HTERT RPE-1 (cell line): Measurements from ENCODE around the gene GPER1.
"Not testable (repeated sequence)": the region's sequence is repeated elsewhere in the genome, so short reads cannot be mapped to it uniquely, and the experiment has no call there.

Experiments used
- in situ Hi-C: fragments of 300-500 bp; cut with MboI; formaldehyde crosslinking; loops from 4 replicates; pipeline ENCODE4 v1.14.3; 2020; ENCODE audit warnings: low sequenced_read_pairs

The GPER1 gene

GRCh38 chr7:1101563-1102431 is 13.9 kb downstream of the GPER1 start:
- in situ Hi-C loops = no loop called here

- in situ Hi-C loops = no loop called here
These were observed 15.3 kb downstream of the GPER1 start for GRCh38 chr7:1103009-1103788.

DNA sequence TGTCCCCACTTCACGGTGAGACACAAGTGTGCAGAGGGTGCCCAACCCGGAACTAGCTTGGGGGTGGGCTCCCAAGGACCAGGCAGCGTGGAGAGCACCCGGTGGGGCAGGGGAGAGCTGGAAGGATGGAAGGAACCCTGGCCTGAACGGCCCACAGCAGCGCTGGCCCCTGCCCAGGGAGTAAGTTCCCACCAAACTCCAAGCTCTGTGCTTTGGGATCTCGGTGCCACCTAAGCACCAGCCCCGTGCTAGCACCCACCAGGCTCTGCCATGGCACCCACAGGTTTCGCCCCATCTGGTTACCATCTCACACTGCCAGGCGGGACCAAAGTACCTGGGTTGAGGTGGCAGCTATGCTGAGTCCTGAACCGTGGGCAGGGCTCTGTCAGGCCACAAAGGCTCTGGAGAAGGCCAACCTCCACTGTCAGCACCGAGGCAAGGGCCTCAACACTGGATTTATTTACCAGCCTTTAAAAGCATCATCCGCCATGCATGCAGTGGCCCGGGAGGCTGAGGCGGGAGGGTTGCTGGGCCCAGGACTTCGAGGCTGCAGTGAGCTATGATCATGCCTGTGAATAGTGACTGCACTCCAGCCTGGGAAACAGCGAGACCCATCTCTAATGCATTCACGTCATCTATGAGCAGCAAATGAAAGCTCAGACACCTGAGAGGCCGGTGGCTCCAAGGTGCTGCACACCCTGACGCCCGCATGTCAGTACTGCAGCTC is 16.0 kb downstream of the GPER1 start:
- in situ Hi-C loops = no loop called here

GRCh38 chr7:1104516-1105179 is 16.7 kb downstream of the GPER1 start:
- in situ Hi-C loops = no loop called here

DNA sequence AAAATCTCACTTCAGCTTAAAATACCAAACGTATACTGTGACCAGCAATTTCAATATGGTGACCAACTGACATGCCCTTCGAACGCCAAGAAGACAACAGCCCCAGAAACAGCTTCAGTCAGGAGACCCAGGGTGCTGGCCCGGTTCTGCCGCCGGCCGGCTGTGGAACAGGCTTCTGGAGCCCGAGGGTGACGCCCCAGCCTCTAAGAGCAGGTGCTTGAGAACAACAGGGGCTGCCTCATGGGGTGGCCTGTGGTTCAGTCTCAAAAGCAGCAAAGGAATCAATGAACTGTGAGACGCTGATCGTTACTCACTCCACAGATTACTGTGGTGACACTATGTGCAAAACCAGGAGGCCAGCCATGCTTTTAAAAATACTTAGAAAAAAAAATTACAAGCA is 17.3 kb downstream of the GPER1 start:
- in situ Hi-C loops = no loop called here

- in situ Hi-C loops = no loop called here
These were observed 18.3 kb downstream of the GPER1 start for GRCh38 chr7:1106063-1106792.

DNA sequence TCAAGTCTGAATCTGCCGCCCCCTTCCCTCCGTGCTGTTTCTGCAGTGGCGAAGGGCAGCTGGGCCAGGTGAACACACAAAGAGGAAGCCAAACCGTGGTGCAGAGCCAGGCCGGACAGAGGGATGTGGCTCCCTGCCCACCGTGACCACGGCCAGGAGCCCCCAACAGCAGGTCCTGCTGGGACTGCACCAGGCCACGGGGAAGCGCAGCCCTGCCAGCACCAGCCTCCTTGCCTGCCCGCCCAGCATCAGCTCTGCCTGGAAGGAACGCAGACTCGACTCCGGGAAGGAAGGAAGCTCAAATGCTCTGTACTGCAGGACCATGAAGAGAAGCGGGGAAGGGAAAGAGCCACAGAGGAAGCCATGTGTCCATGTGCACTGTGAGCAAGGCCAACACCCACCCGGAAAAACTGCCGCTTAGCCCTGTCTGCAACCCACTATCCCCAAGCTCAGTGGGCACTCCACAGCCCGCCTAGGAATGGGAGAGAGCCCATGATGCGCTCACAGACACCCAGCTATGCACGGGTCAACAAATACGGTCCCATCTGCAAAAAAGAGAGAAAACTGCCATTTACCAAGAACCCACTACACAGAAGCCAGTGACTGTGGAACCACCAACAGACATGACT is 19.0 kb downstream of the GPER1 start:
- in situ Hi-C loops = no loop called here

GRCh38 chr7:1108264-1108920 is 20.5 kb downstream of the GPER1 start:
- in situ Hi-C loops = no loop called here

DNA sequence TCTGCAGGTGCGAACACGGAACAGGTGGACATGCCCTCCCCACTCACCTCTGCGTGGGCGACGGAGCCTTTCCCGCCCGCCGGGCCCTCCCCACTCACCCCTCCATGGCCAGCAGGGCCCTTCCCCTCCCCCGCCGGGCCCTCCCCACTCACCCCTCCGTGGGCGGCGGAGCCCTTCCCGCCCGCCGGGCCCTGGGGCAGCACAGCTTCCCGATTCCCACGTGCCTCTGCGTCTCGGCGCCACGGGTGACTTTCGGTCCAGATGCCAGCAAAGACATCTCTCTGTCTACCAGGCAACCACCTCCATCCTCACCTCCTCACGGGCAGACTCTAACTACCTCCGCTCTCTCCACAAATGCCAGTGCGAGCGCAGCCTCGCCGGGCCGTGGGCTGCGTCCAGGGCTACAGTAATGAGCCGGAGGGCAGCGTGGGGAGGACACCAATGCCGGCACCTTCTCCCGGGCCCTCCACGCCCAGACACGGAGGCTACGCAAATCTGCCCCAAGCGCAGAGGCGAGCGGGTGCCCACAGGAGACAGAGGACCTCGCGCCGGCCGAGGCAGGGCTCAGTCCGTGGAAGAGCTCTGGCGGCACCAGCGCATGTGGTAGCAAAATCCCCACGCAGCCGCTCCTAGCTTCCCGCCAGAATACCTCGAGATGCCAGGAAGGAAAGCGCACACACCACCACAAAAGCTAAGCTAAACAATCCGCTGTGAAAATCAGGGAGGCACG is 21.8 kb downstream of the GPER1 start:
- in situ Hi-C loops = no loop called here

DNA sequence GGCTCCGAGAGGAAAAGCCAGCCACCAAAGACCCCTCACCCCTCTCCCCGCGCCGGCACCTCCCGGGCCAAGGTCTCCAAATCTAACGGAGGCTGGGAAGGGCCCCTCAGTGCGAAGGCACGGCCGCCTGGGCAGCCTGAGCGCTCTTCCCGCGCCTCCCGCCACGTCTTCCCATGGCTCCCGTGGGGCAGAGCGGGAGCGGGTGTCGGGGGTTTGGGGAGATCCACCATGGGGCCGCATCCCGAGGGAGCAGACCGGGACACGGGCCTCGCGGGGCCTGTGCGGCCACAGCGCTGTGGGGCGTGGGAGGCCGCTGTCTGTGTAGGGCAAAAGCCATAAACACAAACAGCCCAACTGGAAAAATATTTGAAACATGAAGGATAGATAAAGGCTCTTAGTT is 22.4 kb downstream of the GPER1 start:
- in situ Hi-C loops = no loop called here

DNA sequence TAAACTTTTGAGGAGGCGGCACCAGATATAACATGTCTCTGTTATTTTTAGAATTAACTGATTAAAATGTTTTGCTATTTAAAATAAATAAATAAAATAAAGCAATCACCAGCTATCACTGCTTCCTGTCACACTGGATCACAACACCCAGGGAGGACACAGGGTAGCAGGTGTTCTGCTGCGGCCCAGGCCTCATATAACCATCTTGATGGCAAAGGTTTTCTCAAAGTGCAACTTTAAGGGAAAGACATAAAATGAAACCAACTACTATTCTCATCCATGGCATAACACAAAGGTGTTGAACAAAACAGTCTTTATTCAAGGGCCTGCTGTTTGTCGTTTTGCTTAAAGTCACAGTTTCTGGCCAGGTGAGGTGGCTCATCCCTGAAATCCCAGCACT is 23.2 kb downstream of the GPER1 start:
- in situ Hi-C loops = no loop called here

GRCh38 chr7:1112109-1112508 is 24.2 kb downstream of the GPER1 start:
- in situ Hi-C loops = no loop called here

DNA sequence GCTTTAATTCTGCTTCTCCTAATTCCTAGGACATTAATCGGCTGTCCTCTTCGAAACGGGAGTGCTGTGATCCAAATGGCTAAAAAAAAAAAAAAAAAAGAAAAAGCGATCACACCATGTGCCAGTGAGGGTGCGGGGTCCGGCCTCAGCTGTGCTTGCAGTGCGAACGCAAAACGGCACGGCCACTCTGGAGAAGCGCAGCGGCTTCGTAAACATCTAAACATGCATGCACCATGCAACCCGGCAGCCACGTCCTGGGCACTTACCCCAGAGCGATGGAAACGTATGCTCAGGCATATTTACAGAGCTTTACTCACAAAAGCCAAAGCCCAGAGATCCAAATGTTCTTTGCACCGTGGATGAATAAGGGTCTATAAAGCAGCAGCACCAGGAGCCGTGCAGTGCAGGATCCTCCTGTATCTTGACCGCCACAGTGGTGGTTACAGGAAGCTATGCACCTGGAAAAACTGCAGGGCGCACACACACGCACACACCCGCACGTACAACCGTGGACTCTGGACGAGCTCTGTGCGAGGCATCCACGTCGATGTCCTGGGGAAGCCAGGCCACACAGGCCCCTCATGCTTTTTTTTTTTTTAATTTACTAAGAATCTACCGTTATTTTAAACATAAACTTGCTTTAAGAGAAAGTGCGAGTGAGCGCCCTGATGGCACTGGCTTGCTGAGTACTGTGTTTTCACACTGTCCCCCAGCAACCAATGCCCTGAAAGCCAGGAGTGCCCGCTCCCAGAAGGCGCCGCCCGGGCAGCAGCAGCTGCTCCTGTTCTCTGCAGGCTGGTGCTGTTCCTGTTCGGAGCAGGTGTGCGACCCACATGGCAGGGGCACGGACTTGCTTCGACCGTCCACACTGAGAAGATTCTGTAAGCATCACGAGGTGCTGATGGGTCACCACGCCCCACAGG is 25.0 kb downstream of the GPER1 start:
- in situ Hi-C loops = no loop called here

GRCh38 chr7:1113548-1113885 is 25.6 kb downstream of the GPER1 start:
- in situ Hi-C loops = no loop called here

DNA sequence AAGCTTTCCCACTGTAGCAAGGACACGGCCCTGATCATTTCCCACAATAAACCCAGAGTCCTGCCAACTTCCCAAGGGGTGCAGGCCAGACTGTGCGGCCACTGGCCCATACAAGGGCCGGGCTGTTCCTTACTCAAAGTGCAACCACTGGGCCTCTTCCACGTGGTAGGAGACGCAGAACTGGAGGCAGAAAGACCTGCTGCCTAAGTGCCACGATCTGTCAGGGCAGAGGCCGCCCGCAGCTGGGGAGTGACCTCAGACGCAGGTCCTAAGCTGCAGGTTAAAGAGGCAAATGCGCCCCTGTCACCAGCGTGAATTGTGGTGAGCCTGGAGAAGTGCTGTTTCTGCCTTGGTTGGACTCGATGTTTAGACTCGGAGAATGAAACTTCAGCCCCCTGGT is 26.2 kb downstream of the GPER1 start:
- in situ Hi-C loops = no loop called here

- in situ Hi-C loops = no loop called here
These were observed 26.6 kb downstream of the GPER1 start for GRCh38 chr7:1114505-1114904.

GRCh38 chr7:1115171-1116045 is 27.5 kb downstream of the GPER1 start:
- in situ Hi-C loops = not testable (repeated sequence)
